HG02852 (cell line): ENCODE data around the gene OPN4.

Experiments
- ATAC-seq: cut with Tn5 transposase; IDR thresholded peaks from one replicate; pipeline ENCODE4 v1.9.1; 2021; ENCODE audit warnings: mild to moderate bottlenecking, moderate library complexity; ENCODE audit not compliant: unreplicated experiment

The OPN4 gene

GRCh38 chr10:86647773-86648703 is 6.3 kb upstream of the OPN4 start:
- ATAC-seq: no peak

- no peak for ATAC-seq
Observed at GRCh38 chr10:86648704-86649427, 5.5 kb upstream of the OPN4 start.

GRCh38 chr10:86649471-86650150 is 4.7 kb upstream of the OPN4 start:
- no peak for ATAC-seq

GRCh38 chr10:86650151-86650550 is 4.2 kb upstream of the OPN4 start:
- no peak for ATAC-seq

GRCh38 chr10:86651021-86651471 is 3.3 kb upstream of the OPN4 start:
- no peak for ATAC-seq

- ATAC-seq: no peak
Observed at GRCh38 chr10:86651631-86652331, 2.6 kb upstream of the OPN4 start.

- ATAC-seq: no peak
Observed at GRCh38 chr10:86652361-86653202, 1.8 kb upstream of the OPN4 start.

- no peak for ATAC-seq
Observed at GRCh38 chr10:86653379-86653778, 968 bp upstream of the OPN4 start.

- no peak for ATAC-seq
Observed at GRCh38 chr10:86653987-86654386, 360 bp upstream of the OPN4 start.

GRCh38 chr10:86655173-86655540 is 810 bp downstream of the OPN4 start:
- no peak for ATAC-seq

GRCh38 chr10:86655596-86655995 is 1.2 kb downstream of the OPN4 start:
- no peak for ATAC-seq

- ATAC-seq: no peak
Observed at GRCh38 chr10:86657011-86657395, 2.7 kb downstream of the OPN4 start.

GRCh38 chr10:86657396-86658011 is 3.2 kb downstream of the OPN4 start:
- no peak for ATAC-seq

GRCh38 chr10:86658261-86658741 is 4.0 kb downstream of the OPN4 start:
- no peak for ATAC-seq

GRCh38 chr10:86658751-86659150 is 4.4 kb downstream of the OPN4 start:
- no peak for ATAC-seq

- no peak for ATAC-seq
Observed at GRCh38 chr10:86659161-86659691, 4.9 kb downstream of the OPN4 start.

- ATAC-seq: no peak
Observed at GRCh38 chr10:86659721-86660453, 5.5 kb downstream of the OPN4 start.
